GM12878 (cell line): ENCODE measurements around the gene NCAM1.

ENCODE experiments used
- CBX3 ChIP-seq: fragments of 200-600 bp; sonication (generic); IDR thresholded peaks from 2 replicates; pipeline ENCODE4 v1.6.1; 2016; ENCODE audit warnings: low read depth, borderline replicate concordance
- CHD1 ChIP-seq: IDR thresholded peaks from 2 replicates; pipeline ENCODE4 v1.6.1; 2012; ENCODE audit warnings: low read depth, low read length, improper control_type of control experiment
- CTCF ChIP-seq, 3 experiments: IDR thresholded peaks in 2 of 3; conservative IDR thresholded peaks in 1 of 3; 2 replicates each; pipeline ENCODE4 v1.5.1; 2011; ENCODE audit warnings: low read depth in 3 of 3, low read length in 3 of 3, mild to moderate bottlenecking in 3 of 3, control low read depth in 2 of 3, moderate library complexity in 2 of 3, inconsistent platforms in 1 of 3, mixed read lengths in 1 of 3; ENCODE audit not compliant: control insufficient read depth in 2 of 3, insufficient read depth in 1 of 3; ENCODE audit errors: extremely low read depth in 1 of 3
- EP300 ChIP-seq, 2 experiments: fragments of 150-350 bp in 1 of 2; IDR thresholded peaks; 2 replicates each; pipeline ENCODE4 v1.6.1; 2011 to 2012; ENCODE audit warnings: low read depth in 2 of 2, low read length in 2 of 2, borderline replicate concordance in 1 of 2, improper control_type of control experiment in 1 of 2, inconsistent platforms in 1 of 2; ENCODE audit not compliant: control insufficient read depth in 1 of 2
- SUPT20H ChIP-seq: IDR thresholded peaks from 2 replicates; pipeline ENCODE4 v1.6.1; 2011; ENCODE audit warnings: low read depth, mild to moderate bottlenecking, low read length, moderate library complexity, borderline replicate concordance; ENCODE audit not compliant: control insufficient read depth

- TF ChIP-seq CHD1 = no peak
- no peak for TF ChIP-seq SUPT20H
- TF ChIP-seq CBX3 = no peak
- TF ChIP-seq CTCF (IDR thresholded peaks at IDR 0.05 in 2 of 3, conservative IDR thresholded peaks at IDR 0.05 in 1 of 3; ENCODE audit: control insufficient read depth in 2 of 3, extremely low read depth in 1 of 3, insufficient read depth in 1 of 3, low read depth in 3 of 3, low read length in 3 of 3) = no peak
- TF ChIP-seq EP300 (IDR thresholded peaks at IDR 0.05; ENCODE audit: borderline replicate concordance in 1 of 2, control insufficient read depth in 1 of 2, low read depth in 2 of 2, low read length in 2 of 2) = no peak
Measured at GRCh38 chr11:113255096-113255495, 293.9 kb downstream of the NCAM1 start.
